GM23248 (cell line): ENCODE measurements around the gene DHCR24.

Source experiments
- EZH2 ChIP-seq: fragments of 200-600 bp; sonication (generic); IDR thresholded peaks from 2 replicates; pipeline ENCODE4 v1.6.1; 2018; ENCODE audit warnings: antibody characterized with exemption, mild to moderate bottlenecking; ENCODE audit not compliant: insufficient read depth, poor library complexity, severe bottlenecking
- EZH2phosphoT487 ChIP-seq: fragments of 200-600 bp; sonication (generic); IDR thresholded peaks from 2 replicates; pipeline ENCODE4 v1.6.1; 2018; ENCODE audit warnings: antibody characterized with exemption, moderate library complexity, mild to moderate bottlenecking, low read depth; ENCODE audit not compliant: insufficient read depth

GRCh38 chr1:54811066-54811465, 75.9 kb downstream of the DHCR24 start:
- TF ChIP-seq EZH2 (no peak), EZH2phosphoT487 (no peak)
